Ovary (tissue), 3 donors: Measurements from ENCODE around the gene SORCS2.

Experiments
- CTCF ChIP-seq, 3 donors: fragments of 450-650 bp in 2 of 3; fragments of 200-600 bp in 1 of 3; IDR thresholded peaks; one replicate each; pipeline versions ENCODE4 v1.5.1 to v1.8.0; 2016 to 2022; ENCODE audit warnings: antibody characterized with exemption in 3 of 3, mild to moderate bottlenecking in 1 of 3
- POLR2A ChIP-seq: fragments of 450-650 bp; IDR thresholded peaks from one replicate; pipeline ENCODE4 v1.6.1; 2017; ENCODE audit warnings: antibody characterized with exemption, mild to moderate bottlenecking, moderate library complexity
- donor health status: DM: no; HTN: no; CAD: no.

- TF ChIP-seq POLR2A (no peak), CTCF (IDR thresholded peaks at IDR 0.05) (no peak)
Measured at GRCh38 chr4:7610022-7610670, 417.8 kb downstream of the SORCS2 start.
